ENCODE measurements around the gene RBM17. TPM values are rescaled to one million over a fixed set of nuclear protein-coding genes. Genes with fewer than 3 reads are reported as not detected.
"Not testable (repeated sequence)": the region's sequence is repeated elsewhere in the genome, so short reads cannot be mapped to it uniquely, and the experiment has no call there.

The RBM17 gene
- total and polyA plus RNA-seq, 5 experiments from 2014 or later = 57.4 to 130 (median 84.9) TPM

- Mint-ChIP-seq H3K27ac (peak overlapping the region in 6 of 10 donors; percentile 2 to 75 (median 28)), H3K9me3 (no peaks in the 10 kb centered on the region), H3K4me1 (peaks cover 10 to 20% (median 18%) of the 10 kb centered on the region in 4 donors), H3K36me3 (peaks cover 6 to 90% (median 8%) of the 10 kb centered on the region in 3 donors), H3K4me3 (no peak overlapping the region), H3K27me3 (no peaks in the 10 kb centered on the region)
- DNase-seq (no peak), ATAC-seq (no peak)
- POLR2A ChIA-PET = no interaction called here
These were observed 13.3 kb downstream of the RBM17 start for GRCh38 chr10:6102128-6102527.

- Mint-ChIP-seq H3K36me3 (peaks cover 0 to 90% (median 0%) of the 10 kb centered on the region in 3 donors), H3K9me3 (no peaks in the 10 kb centered on the region), H3K4me3 (no peak overlapping the region), H3K4me1 (peaks cover 12 to 18% (median 13%) of the 10 kb centered on the region in 4 donors), H3K27me3 (no peaks in the 10 kb centered on the region), H3K27ac (peak overlapping the region in 4 of 10 donors; percentile 45 to 85 (median 60))
- DNase-seq = no peak
- ATAC-seq = no peak
- POLR2A ChIA-PET = no interaction called here
These were observed 14.8 kb downstream of the RBM17 start for GRCh38 chr10:6103591-6103990.

- H3K9me3 Mint-ChIP-seq, H3K27me3 Mint-ChIP-seq, H3K4me3 Mint-ChIP-seq, ATAC-seq, DNase-seq: not testable (repeated sequence)
- peak overlapping the region in 2 of 10 donors; percentile 20 to 63 for H3K27ac Mint-ChIP-seq
- H3K36me3 Mint-ChIP-seq = peaks cover 3 to 91% (median 21%) of the 10 kb centered on the region in 3 donors
- peaks cover 15 to 26% (median 19%) of the 10 kb centered on the region in 4 donors for H3K4me1 Mint-ChIP-seq
- POLR2A ChIA-PET = interaction anchor here (1.2 kb wide), 1 partner anchor 44 kb away, joined by 3 read pairs; no protein-coding TSS in a partner anchor
These were observed 18.8 kb downstream of the RBM17 start for GRCh38 chr10:6107616-6108015.

- H3K4me1 Mint-ChIP-seq = peaks cover 15 to 26% (median 18%) of the 10 kb centered on the region in 4 donors
- no peak overlapping the region for H3K4me3 Mint-ChIP-seq
- DNase-seq = no peak
- no peak for ATAC-seq
- POLR2A ChIA-PET = interaction anchor here (0.6 to 1.2 kb wide), 2 partner anchors 44 to 303 kb away, joined by 3 to 4 read pairs; no protein-coding TSS in a partner anchor
- H3K9me3 Mint-ChIP-seq = no peaks in the 10 kb centered on the region
- H3K27ac Mint-ChIP-seq = peak overlapping the region in 4 of 10 donors; percentile 63 to 86 (median 68)
- H3K36me3 Mint-ChIP-seq = peaks cover 3 to 91% (median 22%) of the 10 kb centered on the region in 3 donors
- H3K27me3 Mint-ChIP-seq = no peaks in the 10 kb centered on the region
These were observed 19.2 kb downstream of the RBM17 start for GRCh38 chr10:6108072-6108471.

GRCh38 chr10:6108631-6109443 is 20.0 kb downstream of the RBM17 start:
- no peak overlapping the region for H3K4me3 Mint-ChIP-seq
- ATAC-seq = peak; percentile 59 to 80
- POLR2A ChIA-PET = interaction anchor here (0.6 to 1.2 kb wide), 2 partner anchors 43 to 302 kb away, joined by 3 to 4 read pairs; no protein-coding TSS in a partner anchor
- peak overlapping the region in 9 of 10 donors; percentile 44 to 89 (median 73) for H3K27ac Mint-ChIP-seq
- peaks cover 13 to 25% (median 18%) of the 10 kb centered on the region in 4 donors for H3K4me1 Mint-ChIP-seq
- H3K36me3 Mint-ChIP-seq = peaks cover 6 to 94% (median 24%) of the 10 kb centered on the region in 3 donors
- peak in 7 of 10 donors; percentile 8 to 67 (median 64) for DNase-seq
- no peaks in the 10 kb centered on the region for H3K9me3 Mint-ChIP-seq
- no peaks in the 10 kb centered on the region for H3K27me3 Mint-ChIP-seq

- POLR2A ChIA-PET = interaction anchor here (0.8 kb wide), 1 partner anchor 91 kb away, joined by 3 read pairs; no protein-coding TSS in a partner anchor
- ATAC-seq = no peak
- no peak for DNase-seq
- Mint-ChIP-seq H3K36me3 (peaks cover 8 to 94% (median 30%) of the 10 kb centered on the region in 3 donors), H3K27ac (peak overlapping the region in 3 of 10 donors; percentile 4 to 68 (median 44)), H3K4me1 (peaks cover 12 to 24% (median 16%) of the 10 kb centered on the region in 4 donors), H3K9me3 (no peaks in the 10 kb centered on the region), H3K27me3 (no peaks in the 10 kb centered on the region), H3K4me3 (no peak overlapping the region)
These were observed 20.6 kb downstream of the RBM17 start for GRCh38 chr10:6109444-6109775.

- ATAC-seq (no peak), DNase-seq (no peak)
- no peaks in the 10 kb centered on the region for H3K27me3 Mint-ChIP-seq
- H3K9me3 Mint-ChIP-seq = no peaks in the 10 kb centered on the region
- H3K27ac Mint-ChIP-seq = peak overlapping the region in 3 of 10 donors; percentile 4 to 85 (median 17)
- H3K4me1 Mint-ChIP-seq = peaks cover 10 to 24% (median 16%) of the 10 kb centered on the region in 4 donors
- H3K36me3 Mint-ChIP-seq = peaks cover 8 to 94% (median 31%) of the 10 kb centered on the region in 3 donors
- POLR2A ChIA-PET = interaction anchor here (0.8 kb wide), 1 partner anchor 90 kb away, joined by 3 read pairs; no protein-coding TSS in a partner anchor
- H3K4me3 Mint-ChIP-seq = peak overlapping the region in 1 of 10 donors; percentile 15
These were observed 21.3 kb downstream of the RBM17 start for GRCh38 chr10:6110136-6110535.

GRCh38 chr10:6112893-6113292 is 24.1 kb downstream of the RBM17 start:
- Mint-ChIP-seq H3K4me1 (peaks cover 12 to 24% (median 16%) of the 10 kb centered on the region in 4 donors), H3K27me3 (no peaks in the 10 kb centered on the region), H3K27ac (peak overlapping the region in 1 of 10 donors; percentile 25), H3K4me3 (no peak overlapping the region), H3K36me3 (peaks cover 8 to 86% (median 31%) of the 10 kb centered on the region in 3 donors), H3K9me3 (no peaks in the 10 kb centered on the region)
- ATAC-seq (no peak), DNase-seq (no peak)
- POLR2A ChIA-PET = interaction anchor here (0.6 kb wide), 1 partner anchor 222 kb away, joined by 6 read pairs; no protein-coding TSS in a partner anchor

- H3K4me3 Mint-ChIP-seq = no peak overlapping the region
- H3K4me1 Mint-ChIP-seq = peaks cover 3 to 15% (median 6%) of the 10 kb centered on the region in 4 donors
- POLR2A ChIA-PET = no interaction called here
- H3K27ac Mint-ChIP-seq = peak overlapping the region in 5 of 10 donors; percentile 17 to 59 (median 42)
- no peaks in the 10 kb centered on the region for H3K9me3 Mint-ChIP-seq
- no peak for ATAC-seq
- peaks cover 8 to 73% (median 31%) of the 10 kb centered on the region in 3 donors for H3K36me3 Mint-ChIP-seq
- no peak for DNase-seq
- H3K27me3 Mint-ChIP-seq = no peaks in the 10 kb centered on the region
These were observed 25.5 kb downstream of the RBM17 start for GRCh38 chr10:6114299-6114698.

GRCh38 chr10:6114805-6115341 is 26.0 kb downstream of the RBM17 start:
- Mint-ChIP-seq H3K4me3 (no peak overlapping the region), H3K27me3 (no peaks in the 10 kb centered on the region), H3K27ac (peak overlapping the region in 4 of 10 donors; percentile 5 to 88 (median 32)), H3K4me1 (peaks cover 1 to 10% (median 3%) of the 10 kb centered on the region in 4 donors), H3K9me3 (no peaks in the 10 kb centered on the region), H3K36me3 (peaks cover 8 to 67% (median 27%) of the 10 kb centered on the region in 3 donors)
- POLR2A ChIA-PET = no interaction called here
- DNase-seq (no peak), ATAC-seq (no peak)

- no peaks in the 10 kb centered on the region for H3K9me3 Mint-ChIP-seq
- peaks cover 0 to 8% (median 5%) of the 10 kb centered on the region in 4 donors for H3K4me1 Mint-ChIP-seq
These were observed 26.6 kb downstream of the RBM17 start for GRCh38 chr10:6115411-6115810.

GRCh38 chr10:6115824-6116350 is 27.1 kb downstream of the RBM17 start:
- POLR2A ChIA-PET = no interaction called here
- DNase-seq = no peak
- Mint-ChIP-seq H3K4me1 (peaks cover 0 to 12% (median 1%) of the 10 kb centered on the region in 4 donors), H3K9me3 (no peaks in the 10 kb centered on the region), H3K4me3 (no peak overlapping the region), H3K27me3 (no peaks in the 10 kb centered on the region), H3K27ac (peak overlapping the region in 2 of 10 donors; percentile 33 to 50), H3K36me3 (peaks cover 8 to 57% (median 18%) of the 10 kb centered on the region in 3 donors)
- no peak for ATAC-seq

More at GRCh38 chr10:6115411-6115810, 26.6 kb downstream of the RBM17 start:
- H3K27me3 Mint-ChIP-seq = no peaks in the 10 kb centered on the region
- POLR2A ChIA-PET = no interaction called here
- no peak overlapping the region for H3K4me3 Mint-ChIP-seq
- DNase-seq (no peak), ATAC-seq (no peak)
- H3K27ac Mint-ChIP-seq = peak overlapping the region in 3 of 10 donors; percentile 17 to 59 (median 33)
- peaks cover 8 to 62% (median 22%) of the 10 kb centered on the region in 3 donors for H3K36me3 Mint-ChIP-seq
